Glomerular visceral epithelial cell (primary cell): ENCODE data around the gene LBX2.
A peak's percentile ranks its signal among the peaks of the same experiment; 100 is the strongest.
"Not testable (repeated sequence)": the region's sequence is repeated elsewhere in the genome, so short reads cannot be mapped to it uniquely, and the experiment has no call there.

ENCODE experiments used
- DNase-seq: peaks from one replicate; pipeline ENCODE4 v3.0.0-alpha.2; 2016; ENCODE audit errors: extremely low spot score

The LBX2 gene

GRCh38 chr2:74482801-74483674 is 16.4 kb downstream of the LBX2 start, which contains the start of the genes CCDC142 and TTC31:
Gene CCDC142 (minus strand): TSS chr2:74482998. CDS start chr2:74482837, 161 bp downstream.
Gene TTC31 (plus strand): TSS chr2:74483081. CDS start chr2:74483096, 15 bp downstream.
- DNase-seq, result peak; percentile 89

GRCh38 chr2:74481961-74482800 is 17.2 kb downstream of the LBX2 start:
- no peak for DNase-seq

- no peak for DNase-seq
Measured at GRCh38 chr2:74481431-74481830, 18.0 kb downstream of the LBX2 start.

- DNase-seq, result no peak
Measured at GRCh38 chr2:74474899-74475298, 24.5 kb downstream of the LBX2 start.

GRCh38 chr2:74474481-74474880 is 24.9 kb downstream of the LBX2 start:
- DNase-seq, result no peak

- DNase-seq, result no peak
Measured at GRCh38 chr2:74472945-74473258, 26.5 kb downstream of the LBX2 start.

- peak; percentile 92 for DNase-seq
Measured at GRCh38 chr2:74472086-74472944, 27.1 kb downstream of the LBX2 start, which contains the start of gene MRPL53. Gene MRPL53 (minus strand): TSS chr2:74472680. CDS start chr2:74472660, 20 bp downstream.

GRCh38 chr2:74471332-74472065 is 27.9 kb downstream of the LBX2 start:
- no peak for DNase-seq

- DNase-seq, result not testable (repeated sequence)
Measured at GRCh38 chr2:74470742-74471141, 28.7 kb downstream of the LBX2 start.

- DNase-seq, result no peak
Measured at GRCh38 chr2:74464406-74464805, 35.0 kb downstream of the LBX2 start.

- no peak for DNase-seq
Measured at GRCh38 chr2:74462786-74463105, 36.7 kb downstream of the LBX2 start.

GRCh38 chr2:74462054-74462785 is 37.2 kb downstream of the LBX2 start:
- DNase-seq, result no peak

GRCh38 chr2:74461187-74462053 is 38.0 kb downstream of the LBX2 start:
- DNase-seq, result no peak

GRCh38 chr2:74460187-74460586 is 39.2 kb downstream of the LBX2 start:
- not testable (repeated sequence) for DNase-seq

GRCh38 chr2:74459503-74460118 is 39.8 kb downstream of the LBX2 start:
- DNase-seq, result not testable (repeated sequence)

GRCh38 chr2:74458938-74459363 is 40.5 kb downstream of the LBX2 start:
- no peak for DNase-seq

- DNase-seq, result peak; percentile 100
Measured at GRCh38 chr2:74458132-74458937, 41.1 kb downstream of the LBX2 start, which contains the start of gene WBP1. Gene WBP1 (plus strand): TSS chr2:74458438. CDS start chr2:74458603, 165 bp downstream.
